ENCODE measurements around the gene GAL3ST2.

GRCh38 chr2:241803387-241804325, 27.0 kb downstream of the GAL3ST2 start:
- TF ChIP-seq EZH2phosphoT487 (IDR thresholded peaks at IDR 0.05; ENCODE audit: insufficient read depth, low read depth) (no peak), EZH2 (IDR thresholded peaks at IDR 0.05; ENCODE audit: insufficient read depth, poor library complexity, severe bottlenecking) (no peak)

All from GM23248 (cell line).